ENCODE measurements around the gene SEMA5A.

DNA sequence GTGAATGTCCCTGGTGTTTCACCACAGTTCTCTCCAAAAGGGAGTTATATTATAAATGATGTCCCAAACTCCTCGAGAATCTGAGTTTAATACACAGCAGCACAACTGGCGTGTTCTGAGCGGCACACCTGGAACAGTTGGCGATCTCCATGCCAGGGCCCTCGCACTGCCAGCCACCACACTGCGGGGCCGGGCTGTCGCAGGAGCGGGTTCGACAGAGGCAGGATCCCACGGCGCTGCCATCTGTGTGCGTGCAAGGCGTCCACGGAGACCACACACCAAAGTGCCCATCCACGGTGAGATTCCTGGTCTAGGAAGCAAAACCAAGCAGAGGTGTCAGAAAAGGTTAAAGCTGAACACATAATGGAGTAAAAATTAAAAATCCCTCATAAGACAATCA lies 423.3 kb downstream of the SEMA5A start:
- TF ChIP-seq, protein P1, sequence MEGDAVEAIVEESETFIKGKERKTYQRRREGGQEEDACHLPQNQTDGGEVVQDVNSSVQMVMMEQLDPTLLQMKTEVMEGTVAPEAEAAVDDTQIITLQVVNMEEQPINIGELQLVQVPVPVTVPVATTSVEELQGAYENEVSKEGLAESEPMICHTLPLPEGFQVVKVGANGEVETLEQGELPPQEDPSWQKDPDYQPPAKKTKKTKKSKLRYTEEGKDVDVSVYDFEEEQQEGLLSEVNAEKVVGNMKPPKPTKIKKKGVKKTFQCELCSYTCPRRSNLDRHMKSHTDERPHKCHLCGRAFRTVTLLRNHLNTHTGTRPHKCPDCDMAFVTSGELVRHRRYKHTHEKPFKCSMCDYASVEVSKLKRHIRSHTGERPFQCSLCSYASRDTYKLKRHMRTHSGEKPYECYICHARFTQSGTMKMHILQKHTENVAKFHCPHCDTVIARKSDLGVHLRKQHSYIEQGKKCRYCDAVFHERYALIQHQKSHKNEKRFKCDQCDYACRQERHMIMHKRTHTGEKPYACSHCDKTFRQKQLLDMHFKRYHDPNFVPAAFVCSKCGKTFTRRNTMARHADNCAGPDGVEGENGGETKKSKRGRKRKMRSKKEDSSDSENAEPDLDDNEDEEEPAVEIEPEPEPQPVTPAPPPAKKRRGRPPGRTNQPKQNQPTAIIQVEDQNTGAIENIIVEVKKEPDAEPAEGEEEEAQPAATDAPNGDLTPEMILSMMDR (IDR thresholded peaks at IDR 0.05 in 4 of 5, conservative IDR thresholded peaks at IDR 0.05 in 1 of 5) = no peak
- no peak for TF ChIP-seq POLR2A (IDR thresholded peaks at IDR 0.05)

All from gastrocnemius medialis (tissue), 4 donors.